ENCODE results near the gene EME2. TPM values are rescaled to one million over a fixed set of nuclear protein-coding genes. Genes with fewer than 3 reads are reported as not detected.

EME2 gene, protein sequence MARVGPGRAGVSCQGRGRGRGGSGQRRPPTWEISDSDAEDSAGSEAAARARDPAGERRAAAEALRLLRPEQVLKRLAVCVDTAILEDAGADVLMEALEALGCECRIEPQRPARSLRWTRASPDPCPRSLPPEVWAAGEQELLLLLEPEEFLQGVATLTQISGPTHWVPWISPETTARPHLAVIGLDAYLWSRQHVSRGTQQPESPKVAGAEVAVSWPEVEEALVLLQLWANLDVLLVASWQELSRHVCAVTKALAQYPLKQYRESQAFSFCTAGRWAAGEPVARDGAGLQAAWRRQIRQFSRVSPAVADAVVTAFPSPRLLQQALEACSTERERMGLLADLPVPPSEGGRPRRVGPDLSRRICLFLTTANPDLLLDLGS
- 10 to 100 TPM; 12.8 to 31.8 (median 22.0) TPM for total RNA-seq

DNA sequence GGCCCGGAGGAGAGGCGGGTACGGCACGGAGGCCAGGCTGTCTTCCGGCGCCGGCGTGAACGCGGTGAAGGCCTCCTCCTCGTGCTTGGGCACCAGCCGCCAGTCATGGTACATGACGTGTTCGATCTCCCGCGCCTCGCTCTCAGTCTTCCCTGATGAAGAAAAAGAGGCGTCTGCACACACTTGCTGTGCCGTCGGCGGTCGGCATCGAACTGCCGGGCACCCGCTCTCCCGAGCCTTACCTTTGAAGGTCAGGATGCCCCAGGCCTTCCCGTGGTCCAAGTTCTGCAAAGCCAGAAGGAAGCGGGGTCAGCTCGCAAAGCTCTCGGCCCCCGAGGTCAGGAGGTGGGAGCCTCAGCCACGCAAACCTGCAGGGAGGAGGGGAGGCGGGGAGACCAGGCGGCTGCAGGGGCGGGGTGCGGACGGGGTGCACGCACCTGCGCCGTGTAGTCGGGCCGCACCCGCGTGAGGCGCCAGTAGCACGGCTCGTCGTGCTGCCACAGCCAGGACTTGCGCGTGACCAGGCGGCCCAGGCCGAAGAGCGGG, at the start of gene EME2:
TSS of gene EME2 (plus strand) at position 449 of the 546 bp plus-strand sequence. CDS start 418 bp downstream, outside the sequence.
- TF ChIP-seq POLR2A (IDR thresholded peaks at IDR 0.05) = no peak
- TF ChIP-seq, protein P1, sequence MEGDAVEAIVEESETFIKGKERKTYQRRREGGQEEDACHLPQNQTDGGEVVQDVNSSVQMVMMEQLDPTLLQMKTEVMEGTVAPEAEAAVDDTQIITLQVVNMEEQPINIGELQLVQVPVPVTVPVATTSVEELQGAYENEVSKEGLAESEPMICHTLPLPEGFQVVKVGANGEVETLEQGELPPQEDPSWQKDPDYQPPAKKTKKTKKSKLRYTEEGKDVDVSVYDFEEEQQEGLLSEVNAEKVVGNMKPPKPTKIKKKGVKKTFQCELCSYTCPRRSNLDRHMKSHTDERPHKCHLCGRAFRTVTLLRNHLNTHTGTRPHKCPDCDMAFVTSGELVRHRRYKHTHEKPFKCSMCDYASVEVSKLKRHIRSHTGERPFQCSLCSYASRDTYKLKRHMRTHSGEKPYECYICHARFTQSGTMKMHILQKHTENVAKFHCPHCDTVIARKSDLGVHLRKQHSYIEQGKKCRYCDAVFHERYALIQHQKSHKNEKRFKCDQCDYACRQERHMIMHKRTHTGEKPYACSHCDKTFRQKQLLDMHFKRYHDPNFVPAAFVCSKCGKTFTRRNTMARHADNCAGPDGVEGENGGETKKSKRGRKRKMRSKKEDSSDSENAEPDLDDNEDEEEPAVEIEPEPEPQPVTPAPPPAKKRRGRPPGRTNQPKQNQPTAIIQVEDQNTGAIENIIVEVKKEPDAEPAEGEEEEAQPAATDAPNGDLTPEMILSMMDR (IDR thresholded peaks at IDR 0.05) = no peak
- H3K4me1 ChIP-seq = peaks cover 23 to 26% of the 10 kb centered on the region in 2 donors
- H3K36me3 ChIP-seq = peaks cover 17 to 23% of the 10 kb centered on the region in 2 donors
- no peaks in the 10 kb centered on the region for H3K27me3 ChIP-seq
- peak in 1 of 2 donors; percentile 30 for DNase-seq
- intact Hi-C loops (cut with DNase I) = no loop called here
- 1 to 4% methylated on average over 13 to 24 of the region's 53 CpGs for WGBS, 2 donors
- H3K9me3 ChIP-seq = no peaks in the 10 kb centered on the region
- peak within 1 kb of the TSS; percentile 83 to 91 (median 90) for H3K27ac ChIP-seq
- H3K4me3 ChIP-seq (replicated peaks in 1 of 3) = peak within 1 kb of the TSS; percentile 85 to 86 (median 86)

DNA sequence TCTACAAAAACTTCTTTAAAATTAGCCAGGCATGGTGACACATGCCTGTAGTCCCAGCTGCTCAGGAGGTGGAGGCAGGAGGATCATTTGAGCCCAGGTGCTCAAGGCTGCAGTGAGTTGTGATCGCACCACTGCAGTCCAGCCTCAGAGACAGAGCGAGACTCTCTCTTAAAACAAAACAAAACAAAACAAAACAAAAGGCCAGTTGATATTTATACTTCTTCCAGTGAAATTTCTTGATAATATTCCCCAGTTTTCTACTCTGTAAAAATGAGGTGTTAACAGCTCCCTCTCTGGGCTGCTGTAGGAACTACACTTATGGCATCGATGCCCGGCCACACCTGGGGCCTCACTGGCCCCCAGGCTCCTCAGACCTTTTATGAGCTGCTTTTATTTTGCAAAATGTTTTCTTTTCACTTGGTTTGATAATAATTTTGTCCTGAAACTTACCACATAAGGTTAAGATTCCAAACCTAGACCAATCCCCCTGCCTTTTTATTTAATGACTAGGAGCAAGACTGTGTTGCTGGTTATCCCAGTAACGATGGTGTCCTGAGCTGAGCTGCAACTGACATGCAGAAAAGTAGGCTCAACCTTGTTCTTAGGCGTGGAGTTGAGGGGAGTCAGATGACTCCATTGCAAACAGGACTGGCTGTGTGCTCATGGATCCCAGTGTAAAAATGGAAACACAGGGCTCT, 49.0 kb upstream of the EME2 start:
- peak; percentile 49 to 62 for DNase-seq
- intact Hi-C loops (cut with DNase I) = no loop called here
- 41 to 48% methylated on average over 6 of the region's 6 CpGs for WGBS, 2 donors

DNA sequence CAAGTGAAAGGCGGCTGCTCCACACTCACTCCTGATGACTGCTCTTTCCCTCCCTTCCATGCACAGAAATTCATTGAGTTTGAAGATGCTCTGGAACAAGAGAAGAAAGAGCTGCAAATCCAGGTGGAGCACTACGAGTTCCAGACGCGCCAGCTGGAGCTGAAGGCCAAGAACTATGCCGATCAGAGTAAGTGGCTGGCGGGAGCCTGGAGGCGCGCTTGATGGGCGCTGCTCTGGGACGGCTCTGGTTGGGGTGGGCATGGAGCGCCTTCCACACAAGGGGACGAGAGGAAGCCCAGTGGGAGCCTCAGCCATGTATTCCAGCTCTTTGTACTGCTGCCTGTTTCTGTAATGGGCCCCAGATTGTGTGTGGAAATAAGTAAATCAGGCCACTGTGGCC, 48.1 kb upstream of the EME2 start:
- intact Hi-C loops (cut with DNase I) = no loop called here
- 94 to 95% methylated on average over 12 of the region's 12 CpGs for WGBS, 2 donors

More for the DNA sequence above, 49.0 kb upstream of the EME2 start:
- Histone ChIP-seq H3K4me1 (peaks cover 14 to 27% of the 10 kb centered on the region in 2 donors), H3K27ac (peak overlapping the region in 2 of 3 donors; percentile 32 to 39), H3K4me3 (replicated peaks in 1 of 3) (no peak overlapping the region), H3K9me3 (no peaks in the 10 kb centered on the region), H3K36me3 (peaks cover 14 to 22% of the 10 kb centered on the region in 2 donors), H3K27me3 (no peaks in the 10 kb centered on the region)
- TF ChIP-seq, protein P1 (IDR thresholded peaks at IDR 0.05) = peak; percentile 65 to 88 (median 70)
- no peak for TF ChIP-seq POLR2A (IDR thresholded peaks at IDR 0.05)

DNA sequence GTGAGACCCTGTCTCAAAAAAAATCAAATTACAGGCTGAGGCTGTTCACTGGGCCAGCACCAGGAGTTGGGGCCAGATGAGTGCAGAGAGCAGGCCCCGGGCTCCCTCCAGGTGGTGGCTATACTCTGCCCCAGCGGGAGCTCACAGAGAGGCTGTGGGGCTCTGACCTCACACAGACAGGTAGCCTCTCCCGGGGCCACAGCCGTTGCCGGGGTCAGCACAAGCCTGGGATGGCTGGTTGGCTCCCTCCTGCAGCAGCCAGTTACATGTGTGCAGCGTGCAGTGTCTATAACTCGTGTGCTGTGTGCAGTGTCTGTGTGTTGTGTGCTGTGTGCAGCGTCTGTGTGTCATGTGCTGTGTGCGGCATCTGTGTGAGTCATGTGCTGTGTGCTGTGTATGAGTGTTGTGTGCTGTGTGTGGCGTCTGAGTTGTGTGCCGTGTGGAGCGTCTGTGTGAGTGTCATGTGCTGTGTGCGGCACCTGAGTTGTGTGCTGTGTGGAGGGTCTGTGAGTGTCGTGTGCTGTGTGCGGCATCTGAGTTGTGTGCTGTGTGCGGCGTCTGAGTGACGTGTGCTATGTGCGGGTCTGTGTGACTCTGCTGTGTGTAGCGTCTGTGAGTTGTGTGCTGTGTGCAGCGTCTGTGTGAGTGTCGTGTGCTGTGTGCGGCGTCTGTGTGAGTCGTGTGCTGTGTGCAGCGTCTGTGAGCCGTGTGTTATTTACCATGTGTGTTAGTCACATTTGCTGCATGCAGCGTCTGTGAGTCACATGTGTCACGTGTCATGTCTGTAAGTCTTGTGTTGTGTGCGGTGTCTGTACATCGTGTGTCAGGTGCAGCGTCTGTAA, 45.7 kb upstream of the EME2 start:
- TF ChIP-seq, protein P1 (IDR thresholded peaks at IDR 0.05) = no peak
- TF ChIP-seq POLR2A (IDR thresholded peaks at IDR 0.05) = no peak
- WGBS, 2 donors = 93 to 95% methylated on average over 29 to 30 of the region's 32 CpGs
- intact Hi-C loops (cut with DNase I) = no loop called here

More for the DNA sequence above, 48.1 kb upstream of the EME2 start:
- TF ChIP-seq, protein P1 (IDR thresholded peaks at IDR 0.05) = no peak
- TF ChIP-seq POLR2A (IDR thresholded peaks at IDR 0.05) = no peak
- no peaks in the 10 kb centered on the region for H3K9me3 ChIP-seq
- H3K36me3 ChIP-seq = peaks cover 23 to 30% of the 10 kb centered on the region in 2 donors
- H3K27ac ChIP-seq = no peak overlapping the region
- H3K27me3 ChIP-seq = no peaks in the 10 kb centered on the region
- H3K4me1 ChIP-seq = peaks cover 14 to 27% of the 10 kb centered on the region in 2 donors
- DNase-seq = no peak
- no peak overlapping the region for H3K4me3 ChIP-seq (replicated peaks in 1 of 3)

More for the DNA sequence above, 45.7 kb upstream of the EME2 start:
- Histone ChIP-seq H3K27ac (no peak overlapping the region), H3K9me3 (no peaks in the 10 kb centered on the region), H3K4me3 (replicated peaks in 1 of 3) (no peak overlapping the region), H3K36me3 (peaks cover 25 to 32% of the 10 kb centered on the region in 2 donors), H3K4me1 (peaks cover 6 to 20% of the 10 kb centered on the region in 2 donors), H3K27me3 (no peaks in the 10 kb centered on the region)
- no peak for DNase-seq

All from thyroid gland (tissue), 4 donors.